ENCODE measurements around the gene STK39.

- TF ChIP-seq EZH2 (IDR thresholded peaks at IDR 0.05; ENCODE audit: insufficient read depth, poor library complexity, severe bottlenecking), result no peak
- no peak for TF ChIP-seq EZH2phosphoT487 (IDR thresholded peaks at IDR 0.05; ENCODE audit: insufficient read depth, low read depth)
Measured at GRCh38 chr2:167954495-167954894, 292.9 kb downstream of the STK39 start.

All from GM23248 (cell line).